GM18505 (cell line): ENCODE measurements around the gene ZNF584.
"Not testable (repeated sequence)": the region's sequence is repeated elsewhere in the genome, so short reads cannot be mapped to it uniquely, and the experiment has no call there.

Source experiments
- ATAC-seq: cut with Tn5 transposase; IDR thresholded peaks from one replicate; pipeline ENCODE4 v1.9.1; 2021; ENCODE audit not compliant: unreplicated experiment
- POLR2A ChIP-seq: IDR thresholded peaks from 4 replicates; pipeline ENCODE4 v1.6.1; 2011; ENCODE audit warnings: borderline replicate concordance; ENCODE audit not compliant: insufficient read depth, insufficient read length; ENCODE audit errors: extremely low read depth

Gene ZNF584

GRCh38 chr19:58395220-58395978, 13.1 kb upstream of the ZNF584 start, which contains the start of gene RNF225:
RNF225 (plus strand) TSS chr19:58395656; CDS start chr19:58396090, 434 bp downstream.
- TF ChIP-seq POLR2A, result peak; percentile 58
- ATAC-seq, result no peak

DNA sequence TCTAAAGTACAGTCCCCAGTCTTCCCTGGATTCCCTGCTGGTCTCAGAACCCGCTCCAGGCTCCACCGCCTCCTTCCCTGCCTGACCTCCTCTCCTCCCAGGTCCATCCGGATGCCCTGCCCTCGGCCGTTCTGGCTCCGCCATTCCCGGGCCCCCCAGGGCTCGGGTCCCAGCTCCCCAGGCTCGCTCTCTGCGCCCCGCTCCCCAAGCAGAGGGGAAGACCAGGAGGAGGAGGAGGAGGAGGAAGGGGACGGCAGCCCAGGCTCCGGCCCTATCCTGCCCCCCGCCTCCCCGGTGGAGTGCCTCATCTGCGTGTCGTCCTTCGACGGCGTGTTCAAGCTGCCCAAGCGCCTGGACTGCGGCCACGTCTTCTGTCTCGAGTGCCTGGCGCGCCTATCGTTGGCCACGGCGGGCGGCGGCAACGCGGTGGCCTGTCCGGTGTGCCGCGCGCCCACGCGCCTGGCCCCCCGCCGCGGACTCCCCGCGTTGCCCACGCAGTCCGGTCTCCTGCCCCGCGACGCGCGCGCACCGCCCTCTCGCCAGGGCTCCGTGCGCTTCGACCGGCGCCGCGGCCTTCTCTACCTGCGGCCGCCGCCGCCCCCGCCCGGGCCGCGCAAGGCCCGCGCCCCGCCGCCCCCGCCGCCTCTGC, 12.3 kb upstream of the ZNF584 start:
- TF ChIP-seq POLR2A, result no peak
- ATAC-seq, result no peak

DNA sequence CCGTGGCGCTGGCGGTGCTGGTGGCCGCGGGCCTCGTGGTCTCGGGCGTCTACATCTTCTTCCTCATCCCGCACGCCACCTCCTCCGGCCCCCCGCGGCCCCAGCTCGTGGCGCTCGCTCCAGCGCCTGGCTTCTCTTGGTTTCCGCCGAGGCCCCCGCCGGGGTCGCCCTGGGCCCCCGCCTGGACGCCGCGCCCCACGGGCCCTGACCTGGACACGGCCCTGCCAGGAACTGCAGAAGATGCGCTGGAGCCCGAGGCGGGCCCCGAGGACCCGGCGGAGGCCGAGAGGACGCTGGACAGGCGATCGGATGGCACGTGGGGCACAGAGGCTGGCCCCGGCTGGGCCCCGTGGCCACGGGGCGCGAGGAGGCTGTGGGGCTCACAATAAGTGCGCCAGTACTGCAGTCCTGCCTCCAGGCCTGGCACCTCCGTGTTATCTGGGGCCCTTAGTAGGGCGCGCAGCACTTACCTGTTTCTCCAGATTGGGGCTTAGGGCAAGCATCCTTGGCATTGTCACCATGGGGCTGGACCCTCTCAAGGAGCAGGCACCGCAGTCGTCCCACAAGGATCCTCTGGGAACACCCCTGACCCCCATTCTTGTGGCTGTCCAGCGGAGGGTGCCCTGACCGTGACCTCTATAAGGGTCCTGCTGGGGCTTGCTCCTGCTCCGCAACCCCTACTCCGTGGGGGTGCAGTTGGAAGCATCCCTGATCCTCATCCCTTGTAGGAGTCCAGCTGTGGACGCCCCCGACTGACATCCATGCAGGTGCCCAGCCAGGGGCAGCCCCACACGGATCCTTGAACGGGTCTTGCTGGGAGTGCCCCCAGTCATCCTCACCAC, 11.5 kb upstream of the ZNF584 start:
- no peak for ATAC-seq
- no peak for TF ChIP-seq POLR2A

DNA sequence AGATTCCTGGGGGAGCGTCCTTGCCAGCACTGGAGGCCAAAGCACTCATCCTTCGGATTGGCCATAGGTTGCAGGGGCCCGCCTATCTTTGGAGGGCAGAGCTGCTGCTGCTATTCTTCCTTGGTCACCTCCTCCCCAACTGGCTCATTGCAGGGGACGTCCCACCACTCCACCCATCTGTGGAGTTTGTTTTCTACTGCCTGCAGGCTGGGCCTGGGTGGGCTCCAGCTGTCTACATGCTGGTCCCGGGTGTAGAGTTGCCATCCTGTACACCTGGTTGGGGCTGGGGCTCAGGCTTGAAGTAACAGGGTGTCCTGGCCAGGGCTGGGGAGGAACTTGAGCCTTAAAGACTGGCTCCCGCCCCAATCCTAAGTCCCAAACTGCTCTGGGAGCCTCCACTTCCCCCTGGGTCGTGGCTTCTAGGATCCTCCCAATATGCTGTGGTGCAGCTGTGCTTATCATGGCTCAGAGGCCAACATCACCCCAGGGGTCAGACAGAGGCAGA, 10.9 kb upstream of the ZNF584 start:
- ATAC-seq, result no peak
- TF ChIP-seq POLR2A, result no peak

GRCh38 chr19:58398087-58398486, 10.4 kb upstream of the ZNF584 start:
- TF ChIP-seq POLR2A, result no peak
- no peak for ATAC-seq

DNA sequence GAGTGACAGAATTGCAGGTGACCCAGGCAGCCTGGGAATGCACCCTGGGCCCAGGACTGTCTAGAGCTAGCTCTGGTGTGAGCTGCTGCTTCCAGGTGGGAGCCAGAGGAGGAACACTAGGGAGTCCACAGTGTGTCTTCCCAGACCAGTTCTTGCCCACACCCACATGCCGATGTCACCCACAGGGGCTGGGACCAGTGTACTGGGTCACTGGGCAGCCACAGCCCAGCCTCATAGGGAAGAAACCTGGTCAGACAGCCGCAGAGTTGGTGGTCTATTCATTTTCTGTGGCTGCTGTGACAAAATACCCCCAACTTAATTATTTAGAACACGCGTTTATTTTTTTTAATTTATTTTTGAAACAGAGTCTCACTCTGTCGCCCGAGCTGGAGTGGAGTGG, 9.9 kb upstream of the ZNF584 start:
- TF ChIP-seq POLR2A, result no peak
- no peak for ATAC-seq

DNA sequence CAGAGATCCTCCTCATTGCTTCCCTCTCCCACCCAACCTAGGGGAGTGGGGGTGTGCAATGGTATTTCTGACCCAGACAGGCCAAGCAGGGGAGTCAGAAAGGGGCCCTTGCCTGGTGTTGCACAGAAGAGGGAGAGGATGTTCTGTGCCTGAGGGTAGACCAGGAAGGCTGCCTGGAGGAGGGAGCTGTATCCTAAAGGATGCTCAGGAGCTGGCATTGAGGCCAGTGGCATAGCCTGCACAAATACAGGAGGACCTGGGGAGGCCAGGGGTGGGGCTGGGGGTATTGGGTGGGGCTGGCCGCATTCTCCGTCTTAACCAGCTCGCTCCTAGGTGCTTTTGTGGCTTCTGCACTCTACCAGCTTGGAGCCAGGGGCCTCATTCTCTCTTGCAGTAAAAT, 8.5 kb upstream of the ZNF584 start:
- no peak for ATAC-seq

DNA sequence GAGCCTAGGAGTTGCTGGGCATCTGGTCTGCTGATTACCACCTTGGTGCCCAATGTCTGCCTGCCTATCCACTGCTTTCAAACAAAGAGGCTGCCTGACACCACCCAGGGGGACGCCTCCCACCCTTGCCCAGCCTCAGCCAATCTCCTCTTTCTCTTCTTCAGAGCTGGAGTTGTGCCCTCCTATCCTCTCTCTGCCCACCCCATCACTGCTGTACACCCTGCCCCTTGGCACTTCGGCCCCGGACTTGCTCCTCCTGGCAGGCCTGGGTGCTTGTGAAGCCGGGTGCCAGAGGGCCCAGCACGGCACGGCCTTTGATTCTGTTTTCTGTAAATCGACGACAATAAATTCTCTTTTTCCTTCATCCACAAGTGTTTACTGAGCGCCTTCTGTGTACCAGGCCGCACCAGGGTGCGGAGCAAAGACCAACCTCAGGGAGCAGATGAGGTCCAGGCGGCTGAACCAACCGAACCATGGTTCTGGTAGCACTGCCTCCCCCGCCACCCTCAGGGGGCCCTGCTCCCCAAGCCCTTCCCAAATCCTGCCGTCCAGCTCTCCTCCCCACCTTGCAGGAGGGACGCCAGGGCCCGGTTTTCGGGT, 8.0 kb upstream of the ZNF584 start:
- no peak for ATAC-seq
- TF ChIP-seq POLR2A, result no peak

More for the DNA sequence above, 8.5 kb upstream of the ZNF584 start:
- TF ChIP-seq POLR2A, result no peak

GRCh38 chr19:58400916-58401839, 7.3 kb upstream of the ZNF584 start:
- TF ChIP-seq POLR2A, result peak; percentile 82
- peak; percentile 99 for ATAC-seq

DNA sequence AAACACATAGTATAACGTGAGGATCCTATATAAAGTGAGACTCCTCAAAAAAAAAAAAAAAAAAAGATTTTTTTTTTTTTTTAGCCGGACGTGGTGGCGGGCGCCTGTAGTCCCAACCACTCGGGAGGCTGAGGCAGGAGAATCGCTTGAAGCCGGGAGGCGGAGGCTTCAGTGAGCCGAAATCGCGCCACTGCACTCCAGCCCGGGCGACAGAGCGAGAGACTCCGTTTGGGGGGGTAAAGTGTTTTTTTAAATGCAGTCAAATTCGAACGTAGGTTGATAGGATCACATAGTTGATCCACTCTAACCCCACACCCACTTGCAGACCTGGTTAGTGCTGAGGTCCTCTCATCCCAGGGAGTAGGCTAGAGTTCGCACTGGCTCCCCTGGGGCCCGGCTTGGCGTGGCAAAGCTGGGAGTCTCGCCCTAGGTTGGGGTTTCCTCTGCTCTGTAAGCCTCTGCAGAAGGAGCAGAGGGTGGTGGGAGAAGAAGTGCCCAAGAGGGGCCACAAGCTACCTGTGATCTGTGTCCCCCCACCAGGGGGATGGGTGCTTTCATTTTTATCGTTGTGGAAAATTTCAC, 6.5 kb upstream of the ZNF584 start:
- no peak for ATAC-seq

GRCh38 chr19:58403920-58404478, 4.5 kb upstream of the ZNF584 start:
- ATAC-seq, result not testable (repeated sequence)

More for the DNA sequence above, 6.5 kb upstream of the ZNF584 start:
- TF ChIP-seq POLR2A, result no peak

GRCh38 chr19:58406818-58407657, 1.4 kb upstream of the ZNF584 start:
- no peak for TF ChIP-seq POLR2A
- ATAC-seq, result no peak
